B cell (primary cell): ENCODE data around the gene UQCR10. TPM values are rescaled to one million over a fixed set of nuclear protein-coding genes. Genes with fewer than 3 reads are reported as not detected.

Source experiments
- ATAC-seq: fragments of 200-7000 bp; cut with Tn5 transposase; one replicate; pipeline ENCODE4 v1.10.0; 2021; ENCODE audit warnings: low read depth, mild to moderate bottlenecking, moderate number of reproducible peaks, moderate library complexity
- CTCF ChIA-PET: fragments of 350-600 bp; sonication (Branson Sonifier 250); formaldehyde crosslinking; loops from one replicate; lab custom pipeline; 2021; ENCODE audit warnings: antibody characterized with exemption, inconsistent platforms; lab: Charles Lee
- POLR2A ChIA-PET: fragments of 350-600 bp; sonication (Branson Sonifier 250); formaldehyde crosslinking; loops from one replicate; lab custom pipeline; 2021; ENCODE audit warnings: antibody characterized with exemption; lab: Charles Lee
- DNase-seq: peaks from one replicate; pipeline ENCODE4 v3.0.0; 2013
- H2AFZ ChIP-seq: 2 replicates; pipeline ENCODE4 v1.6.1; 2012; ENCODE audit warnings: mild to moderate bottlenecking, low read depth, low read length; ENCODE audit not compliant: insufficient read depth, poor library complexity, severe bottlenecking
- H3K27ac ChIP-seq, 2 donors: 1 replicate in 1 of 2; 2 replicates in 1 of 2; pipeline ENCODE4 v1.5.1; 2012 to 2013; ENCODE audit warnings: low read length in 2 of 2, mild to moderate bottlenecking in 2 of 2, moderate library complexity in 1 of 2
- H3K27me3 ChIP-seq, 4 experiments: fragments of 200-600 bp in 1 of 4; sonication (generic) in 1 of 4; replicated peaks in 1 of 4; 1 replicate in 2 of 4; 2 replicates in 2 of 4; pipeline versions ENCODE4 v1.6.1 to v1.7.0; 2013 to 2016; ENCODE audit warnings: low read length in 3 of 4, mild to moderate bottlenecking in 2 of 4, mixed read lengths in 1 of 4, moderate library complexity in 1 of 4; ENCODE audit not compliant: insufficient read depth in 4 of 4, control insufficient read depth in 3 of 4; ENCODE audit errors: control extremely low read depth in 1 of 4
- H3K36me3 ChIP-seq, 2 experiments: replicated peaks in 1 of 2; 1 replicate in 1 of 2; 2 replicates in 1 of 2; pipeline versions ENCODE4 v1.6.1 to v1.7.1; 2013; ENCODE audit warnings: low read length in 1 of 2; ENCODE audit not compliant: insufficient read depth in 2 of 2, control insufficient read depth in 1 of 2; ENCODE audit errors: control extremely low read depth in 1 of 2, extremely low read depth in 1 of 2
- H3K4me1 ChIP-seq, 2 donors: fragments of 200-600 bp in 1 of 2; sonication (generic) in 1 of 2; 1 replicate in 1 of 2; 2 replicates in 1 of 2; pipeline versions ENCODE4 v1.5.1 to v1.6.1; 2013 to 2017; ENCODE audit warnings: low read length in 2 of 2; ENCODE audit not compliant: control insufficient read depth in 2 of 2, insufficient read depth in 2 of 2
- H3K4me2 ChIP-seq: replicated peaks from 2 replicates; pipeline ENCODE3; 2012; ENCODE audit warnings: mild to moderate bottlenecking, low read depth, low read length; ENCODE audit not compliant: poor library complexity, severe bottlenecking
- H3K4me3 ChIP-seq, 5 experiments: fragments of 200-600 bp in 1 of 5; sonication (generic) in 1 of 5; 1 replicate in 3 of 5; 2 replicates in 2 of 5; pipeline versions ENCODE4 v1.5.1 to v1.7.0; 2011 to 2016; ENCODE audit warnings: low read length in 4 of 5, mild to moderate bottlenecking in 4 of 5, low read depth in 2 of 5, control low read depth in 1 of 5, moderate library complexity in 1 of 5; ENCODE audit not compliant: insufficient read depth in 1 of 5; ENCODE audit errors: control extremely low read depth in 1 of 5, extremely low read depth in 1 of 5
- H3K79me2 ChIP-seq: fragments of 200-600 bp; sonication (generic); one replicate; pipeline ENCODE4 v1.6.0; 2016; ENCODE audit warnings: low read length; ENCODE audit not compliant: control insufficient read depth, insufficient read depth
- H3K9ac ChIP-seq: fragments of 200-600 bp; sonication (generic); 2 replicates; pipeline ENCODE4 v1.6.1; 2017; ENCODE audit warnings: mild to moderate bottlenecking, low read length, moderate library complexity
- H3K9me3 ChIP-seq, 3 donors: one replicate each; pipeline versions ENCODE4 v1.6.1 to v1.7.1; 2013; ENCODE audit warnings: low read length in 2 of 3; ENCODE audit not compliant: control insufficient read depth in 2 of 3, insufficient read depth in 1 of 3; ENCODE audit errors: control extremely low read depth in 1 of 3
- H4K20me1 ChIP-seq: 2 replicates; pipeline ENCODE4 v1.6.0; 2012; ENCODE audit warnings: mild to moderate bottlenecking, low read length; ENCODE audit not compliant: insufficient read depth, control insufficient read depth, poor library complexity, severe bottlenecking
- H3K27ac Mint-ChIP-seq: one replicate; pipeline ENCODE4 v1.8.0; 2021; ENCODE audit warnings: mixed read lengths
- H3K27me3 Mint-ChIP-seq: one replicate; pipeline ENCODE4 v1.8.0; 2021; ENCODE audit warnings: mixed read lengths
- H3K4me1 Mint-ChIP-seq: one replicate; pipeline ENCODE4 v1.8.0; 2021; ENCODE audit warnings: mixed read lengths
- H3K4me3 Mint-ChIP-seq: one replicate; pipeline ENCODE4 v1.8.0; 2021; ENCODE audit warnings: mixed read lengths
- H3K9me3 Mint-ChIP-seq: one replicate; pipeline ENCODE4 v1.8.0; 2022; ENCODE audit warnings: mixed read lengths; ENCODE audit not compliant: insufficient read depth
- CTCF ChIP-seq: fragments of 200-600 bp; IDR thresholded peaks from one replicate; pipeline ENCODE4 v1.8.0; 2022; ENCODE audit warnings: antibody characterized with exemption, mild to moderate bottlenecking
- EZH2 ChIP-seq: IDR thresholded peaks from 2 replicates; pipeline ENCODE4 v1.6.1; 2012; ENCODE audit warnings: borderline replicate concordance, low read depth, mild to moderate bottlenecking, moderate library complexity, low read length; ENCODE audit not compliant: insufficient read depth, poor library complexity, severe bottlenecking
- WGBS: methylation state at CpG from one replicate; pipeline ENCODE4 v1.1.5; 2013; ENCODE audit warnings: missing lambda C conversion rate; ENCODE audit not compliant: insufficient coverage; 5-methylcytosine and 5-hydroxymethylcytosine counted together
- intact Hi-C: fragments of 100-400 bp; cut with micrococcal nuclease; formaldehyde crosslinking; loops from one replicate; pipeline ENCODE4 v1.10.0; 2022
- polyA plus RNA-seq: library from polyadenylated mRNA; depleted of rRNA; stranded (reverse); fragments of >200 nt; gene quantifications from 2 replicates; pipeline ENCODE4 v1.2.3, GENCODE V29; 2012
- total RNA-seq, 2 donors: library from RNA; stranded (reverse); fragments of 120-200 nt in 1 of 2; gene quantifications; 1 replicate in 1 of 2; 2 replicates in 1 of 2; pipeline versions ENCODE4 v1.2.3 to v1.2.4, GENCODE V29; 2013 to 2022

UQCR10 gene
- total and polyA plus RNA-seq, 2 donors (not counting 1 experiment from before 2014, with no cell fraction given), result 41.0 to 67.6 TPM

- 53% methylated on average over 11 of the region's 13 CpGs for WGBS
- POLR2A ChIA-PET, result no interaction called here
Measured at GRCh38 chr22:29742326-29742725, 24.8 kb upstream of the UQCR10 start.

GRCh38 chr22:29744902-29745301 is 22.3 kb upstream of the UQCR10 start:
- Histone ChIP-seq H3K79me2 (no peaks in the 10 kb centered on the region), H3K4me1 (no peaks in the 10 kb centered on the region), H3K4me3 (no peak overlapping the region), H3K9me3 (no peaks in the 10 kb centered on the region), H3K9ac (no peak overlapping the region), H3K27me3 (no peaks in the 10 kb centered on the region), H3K27ac (no peak overlapping the region), H3K36me3 (peaks cover 0 to 42% of the 10 kb centered on the region in 2 experiments), H4K20me1 (no peaks in the 10 kb centered on the region), H3K4me2 (no peak overlapping the region), H2AFZ (no peak overlapping the region)
- ATAC-seq (no peak), DNase-seq (no peak)
- Mint-ChIP-seq H3K27ac (no peak overlapping the region), H3K9me3 (no peaks in the 10 kb centered on the region), H3K27me3 (no peaks in the 10 kb centered on the region), H3K4me3 (no peak overlapping the region), H3K4me1 (no peaks in the 10 kb centered on the region)
- ChIA-PET CTCF (no interaction called here), POLR2A (interaction anchor here (0.6 kb wide), 1 partner anchor 12 kb away, joined by 9 read pairs; no protein-coding TSS in a partner anchor)
- intact Hi-C loops, result no loop called here
- WGBS, result 95% methylated on average over 4 of the region's 8 CpGs
- TF ChIP-seq CTCF (no peak), EZH2 (no peak)

More at GRCh38 chr22:29742326-29742725, 24.8 kb upstream of the UQCR10 start:
- no peak overlapping the region for H3K27ac ChIP-seq
- Mint-ChIP-seq H3K4me1 (no peaks in the 10 kb centered on the region), H3K27me3 (no peaks in the 10 kb centered on the region), H3K27ac (no peak overlapping the region), H3K9me3 (no peaks in the 10 kb centered on the region), H3K4me3 (no peak overlapping the region)
- intact Hi-C loops, result no loop called here
- peaks cover 0 to 34% of the 10 kb centered on the region in 2 experiments for H3K36me3 ChIP-seq
- no peak overlapping the region for H3K4me3 ChIP-seq
- no peaks in the 10 kb centered on the region for H3K79me2 ChIP-seq
- H2AFZ ChIP-seq, result no peak overlapping the region
- no peaks in the 10 kb centered on the region for H4K20me1 ChIP-seq
- DNase-seq (no peak), ATAC-seq (no peak)
- CTCF ChIA-PET, result no interaction called here
- no peaks in the 10 kb centered on the region for H3K4me1 ChIP-seq
- TF ChIP-seq EZH2, result no peak
- no peak for TF ChIP-seq CTCF
- H3K27me3 ChIP-seq, result no peaks in the 10 kb centered on the region
- H3K9ac ChIP-seq, result no peak overlapping the region
- H3K4me2 ChIP-seq, result no peak overlapping the region
- peaks cover 0 to 3% (median 0%) of the 10 kb centered on the region in 3 donors for H3K9me3 ChIP-seq
